ENCODE results near the gene DGKZ.

Gene DGKZ

GRCh38 chr11:46330154-46330553 is 17.1 kb upstream of the DGKZ start:
- DNase-seq (ENCODE audit: low spot score) = no peak

DNA sequence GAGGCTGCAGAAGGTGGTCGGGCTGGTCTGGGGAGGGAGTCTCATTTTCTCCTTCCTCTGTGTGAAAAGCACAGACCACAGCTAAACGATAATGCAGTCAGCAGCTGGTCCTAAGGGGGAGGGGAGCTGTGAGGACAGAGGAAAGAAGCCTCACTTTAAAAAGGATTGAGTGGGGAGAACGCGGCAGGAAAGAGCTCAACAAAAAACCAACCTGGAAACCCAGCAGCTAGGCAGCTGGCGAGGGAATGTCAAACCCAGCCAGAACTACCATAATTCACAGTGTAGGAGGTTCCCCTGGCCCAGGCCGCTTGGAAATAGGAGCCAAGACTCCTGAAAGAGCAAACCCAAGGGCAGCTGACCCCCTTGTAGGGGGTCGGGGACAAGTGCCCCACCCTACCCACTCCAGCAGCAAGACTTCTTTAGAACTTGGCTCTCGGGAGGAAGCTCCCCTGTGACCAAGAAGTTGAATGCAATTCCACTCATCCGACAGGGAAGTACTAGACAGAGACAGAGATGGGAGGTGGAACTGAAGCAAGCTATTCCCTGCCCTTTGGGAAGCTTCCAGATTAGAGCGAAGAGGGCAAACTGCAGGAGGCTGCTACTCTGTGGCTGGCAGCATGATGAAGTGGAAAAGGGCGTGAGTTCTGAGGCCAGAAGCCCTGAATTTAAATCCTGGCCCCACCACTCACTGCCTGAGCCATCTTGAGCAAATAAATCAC is 16.5 kb upstream of the DGKZ start:
- DNase-seq (ENCODE audit: low spot score) = no peak

DNA sequence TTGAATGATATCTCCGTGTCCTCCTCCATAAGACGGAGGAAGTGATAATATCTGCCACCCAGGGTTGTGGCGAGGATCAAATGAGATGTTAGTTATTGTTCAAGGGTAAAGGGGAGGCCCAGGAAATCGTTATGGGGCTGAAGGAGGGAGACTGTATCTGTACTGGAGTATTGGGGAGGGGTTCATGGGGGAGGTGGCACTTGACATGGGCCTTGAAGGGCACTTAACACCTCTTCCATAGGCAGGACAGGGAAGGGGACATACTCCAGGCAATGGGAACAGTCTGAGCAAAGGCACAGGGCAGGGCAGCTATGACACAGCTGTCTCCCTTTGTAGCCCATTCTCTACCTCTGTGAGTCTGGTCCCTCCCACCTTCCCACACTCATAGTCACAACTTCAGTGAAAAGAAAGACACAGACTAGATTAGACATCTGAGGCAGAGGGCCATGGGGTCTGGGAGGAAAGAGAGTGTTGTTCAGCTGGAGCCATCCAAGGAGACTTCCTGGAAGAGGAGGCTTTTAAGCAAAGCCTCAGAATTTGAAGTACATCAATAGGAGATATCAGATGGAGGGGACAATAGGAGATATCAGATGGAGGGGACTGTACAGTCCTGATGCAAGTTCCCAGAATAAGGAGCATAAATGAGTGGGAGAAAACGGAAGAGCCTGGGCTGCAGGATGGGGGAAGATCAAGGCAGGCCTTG is 15.8 kb upstream of the DGKZ start:
- no peak for DNase-seq (ENCODE audit: low spot score)

DNA sequence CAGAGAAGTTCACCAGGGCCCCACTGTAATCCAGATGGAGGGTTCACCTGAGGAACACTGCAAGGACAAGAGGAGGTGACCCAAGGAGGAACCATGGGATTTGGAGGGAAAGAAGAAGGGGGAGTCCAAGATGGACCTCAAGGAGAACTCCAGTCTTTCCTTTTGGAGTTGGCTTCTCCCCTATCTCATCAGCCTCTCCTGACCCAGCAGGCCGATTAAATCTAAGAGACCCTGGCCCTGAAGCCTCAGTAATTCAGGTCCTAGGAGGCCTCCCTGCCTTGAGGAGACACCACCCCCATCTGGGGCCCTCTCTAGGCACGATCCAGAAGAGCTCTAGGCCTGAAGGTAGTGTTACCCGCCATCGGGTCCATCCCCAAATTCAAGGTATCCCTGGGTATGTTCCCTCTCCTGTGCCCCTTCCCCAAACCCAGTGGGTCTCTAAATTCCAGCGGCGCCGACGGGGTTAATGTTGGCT is 15.1 kb upstream of the DGKZ start:
- no peak for DNase-seq (ENCODE audit: low spot score)

GRCh38 chr11:46332568-46333393 is 14.5 kb upstream of the DGKZ start:
- no peak for DNase-seq (ENCODE audit: low spot score)

- DNase-seq (ENCODE audit: low spot score) = no peak
Observed at GRCh38 chr11:46333394-46333947, 13.8 kb upstream of the DGKZ start.

DNA sequence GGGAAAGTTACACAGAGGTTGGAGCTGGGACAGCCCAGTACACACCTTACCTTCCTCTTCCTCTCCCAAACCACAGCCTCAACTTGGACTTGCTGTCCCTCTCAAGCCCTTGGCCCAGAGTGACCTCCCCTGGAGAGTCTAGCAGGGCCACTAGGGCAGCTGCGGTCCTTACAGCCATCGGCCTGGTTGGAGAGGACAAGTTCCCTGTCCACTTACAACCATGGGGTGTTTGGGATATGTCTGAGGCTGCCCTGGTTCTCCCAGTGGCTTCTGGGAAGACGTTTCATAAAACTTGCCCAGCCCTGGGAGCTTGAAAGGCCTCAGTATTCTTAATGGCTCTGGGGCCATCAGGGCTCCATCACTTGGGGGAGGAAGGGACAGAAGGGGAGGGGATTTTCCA is 13.1 kb upstream of the DGKZ start:
- no peak for DNase-seq (ENCODE audit: low spot score)

DNA sequence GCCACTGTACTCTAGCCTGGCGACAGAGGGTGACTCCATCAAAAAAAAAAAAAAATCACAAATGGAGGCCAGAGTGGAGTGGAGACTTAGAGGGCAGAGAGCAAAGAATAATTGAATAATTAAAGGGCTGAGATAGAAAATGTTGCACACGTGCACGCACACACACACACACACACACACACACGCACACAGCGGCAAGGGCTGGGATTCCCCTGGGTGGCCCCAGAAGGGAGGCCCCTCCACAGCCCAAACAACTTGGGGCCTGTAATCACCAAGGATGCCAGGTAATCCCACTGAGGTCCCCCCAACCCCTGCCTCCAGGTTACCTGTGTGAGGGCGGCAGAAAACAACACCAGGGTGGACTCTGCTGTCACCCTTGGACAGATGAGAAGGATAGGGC is 12.0 kb upstream of the DGKZ start:
- no peak for DNase-seq (ENCODE audit: low spot score)

DNA sequence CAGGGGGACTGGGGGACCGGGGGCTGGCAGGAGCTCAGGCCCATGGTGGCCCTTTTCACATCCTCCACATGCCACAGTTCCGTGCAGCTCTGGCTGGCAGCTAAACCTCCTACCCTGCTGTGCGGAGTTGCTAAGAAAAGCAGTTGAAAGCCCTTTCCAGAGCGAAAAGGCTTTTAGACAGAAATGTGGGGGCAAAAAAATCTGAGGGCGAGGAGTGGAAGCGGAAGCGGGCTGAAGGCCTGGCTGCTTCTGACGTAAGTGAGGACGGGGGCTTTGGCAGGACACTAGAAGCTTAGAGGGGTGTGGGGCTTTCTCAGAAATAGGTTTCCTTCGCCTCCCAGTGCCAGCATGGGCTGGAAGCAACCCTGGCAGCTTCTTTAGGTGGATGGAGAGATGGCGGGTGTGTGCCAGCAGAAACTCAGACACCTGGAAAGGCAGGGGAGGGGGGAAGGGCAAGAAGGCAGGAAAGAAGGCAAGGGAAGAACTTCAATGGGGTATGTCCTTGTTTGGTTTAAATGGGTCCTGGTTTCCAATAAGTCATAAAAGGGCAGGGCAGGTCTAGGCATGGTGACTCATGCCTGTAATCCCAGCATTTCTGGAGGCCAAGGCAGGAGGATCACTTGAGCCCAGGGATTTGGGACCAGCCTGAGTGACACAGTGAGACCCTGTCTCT is 11.2 kb upstream of the DGKZ start:
- DNase-seq (ENCODE audit: low spot score) = no peak

- no peak for DNase-seq (ENCODE audit: low spot score)
Observed at GRCh38 chr11:46336563-46337180, 10.6 kb upstream of the DGKZ start.

DNA sequence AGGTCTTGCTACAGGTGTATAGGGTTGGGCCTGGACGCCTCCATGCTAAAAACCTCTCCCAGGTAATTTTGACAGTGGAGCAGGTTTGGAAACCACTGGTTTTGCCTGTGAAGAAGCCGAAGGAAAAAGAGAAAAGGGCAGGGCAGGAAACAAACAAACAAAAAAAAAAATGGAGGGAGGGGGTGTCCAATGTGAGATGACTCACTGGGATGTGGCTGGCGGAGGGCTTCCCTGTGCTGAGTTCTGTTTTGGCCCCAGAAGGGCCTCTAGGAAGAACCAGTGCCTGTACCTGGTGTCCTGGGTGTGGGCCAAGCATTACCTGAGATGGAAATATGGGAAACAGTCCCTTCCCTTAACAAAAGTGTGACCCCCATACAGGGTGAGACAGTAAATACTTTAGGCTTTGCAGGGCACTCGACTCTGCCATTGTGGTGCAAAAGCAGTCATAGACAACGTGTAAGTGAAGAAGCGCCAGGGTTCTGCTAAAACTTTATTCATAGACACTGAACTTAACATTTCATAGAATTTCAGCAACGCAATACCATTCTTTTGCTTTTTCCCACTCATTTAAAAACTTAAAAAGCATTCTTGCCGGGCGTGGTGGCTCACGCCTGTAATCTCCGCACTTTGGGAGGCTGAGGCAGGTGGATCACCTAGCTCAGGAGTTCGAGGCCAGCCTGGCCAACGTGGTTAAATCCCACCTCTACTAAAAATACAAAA is 9.5 kb upstream of the DGKZ start:
- no peak for DNase-seq (ENCODE audit: low spot score)

DNA sequence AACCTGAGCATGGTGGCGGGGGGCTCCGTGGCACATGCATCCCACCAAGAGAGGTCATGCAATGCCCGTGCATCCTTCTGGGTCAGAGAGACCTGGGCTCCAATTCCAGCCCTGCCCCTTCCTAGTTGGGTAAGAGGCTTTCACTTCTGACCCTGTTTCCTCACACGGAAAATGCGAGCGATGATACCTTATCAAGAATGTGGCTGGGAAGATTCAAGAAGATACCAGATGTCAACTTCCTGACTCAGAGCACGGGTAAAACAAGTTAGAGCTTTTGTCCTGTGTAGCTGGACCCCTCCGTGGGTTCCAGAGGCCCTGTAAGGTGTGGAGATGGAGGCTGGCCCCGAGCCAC is 8.7 kb upstream of the DGKZ start:
- DNase-seq (ENCODE audit: low spot score) = no peak

DNA sequence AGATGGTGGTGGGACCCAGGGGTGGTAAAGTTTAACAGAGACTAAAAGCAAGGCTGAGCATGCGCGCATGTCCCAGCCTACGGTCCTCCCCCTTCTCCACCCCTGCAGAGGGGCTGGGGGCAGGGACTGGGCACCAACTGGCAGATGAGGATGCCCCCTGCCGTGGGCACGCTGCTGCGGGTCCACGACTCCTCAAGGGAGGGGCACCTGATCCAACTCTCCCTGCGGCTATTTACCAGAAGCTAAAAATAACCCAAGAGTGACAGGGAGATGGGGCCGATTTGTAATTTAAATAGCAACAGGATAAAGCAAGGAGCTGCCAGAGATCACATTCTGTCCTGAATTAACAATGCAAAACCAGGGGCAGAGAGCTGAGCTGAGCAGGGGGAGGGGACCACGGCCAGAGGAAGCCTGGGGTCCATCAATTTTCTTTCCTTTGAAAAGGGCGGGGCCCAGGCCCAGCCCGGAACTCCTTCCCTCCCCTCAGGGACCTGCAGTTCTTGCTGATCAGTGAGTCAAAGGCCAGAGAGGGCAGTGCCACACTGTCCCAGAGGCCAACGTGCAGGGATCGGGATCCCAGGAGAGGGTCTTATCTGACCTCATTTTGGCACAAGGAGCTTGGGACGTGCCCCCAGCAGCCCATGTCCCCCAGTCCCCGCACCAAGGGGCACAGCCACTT is 8.1 kb upstream of the DGKZ start:
- DNase-seq (ENCODE audit: low spot score) = no peak

GRCh38 chr11:46339816-46340215 is 7.4 kb upstream of the DGKZ start:
- no peak for DNase-seq (ENCODE audit: low spot score)

GRCh38 chr11:46341454-46341853 is 5.8 kb upstream of the DGKZ start:
- DNase-seq (ENCODE audit: low spot score) = no peak

DNA sequence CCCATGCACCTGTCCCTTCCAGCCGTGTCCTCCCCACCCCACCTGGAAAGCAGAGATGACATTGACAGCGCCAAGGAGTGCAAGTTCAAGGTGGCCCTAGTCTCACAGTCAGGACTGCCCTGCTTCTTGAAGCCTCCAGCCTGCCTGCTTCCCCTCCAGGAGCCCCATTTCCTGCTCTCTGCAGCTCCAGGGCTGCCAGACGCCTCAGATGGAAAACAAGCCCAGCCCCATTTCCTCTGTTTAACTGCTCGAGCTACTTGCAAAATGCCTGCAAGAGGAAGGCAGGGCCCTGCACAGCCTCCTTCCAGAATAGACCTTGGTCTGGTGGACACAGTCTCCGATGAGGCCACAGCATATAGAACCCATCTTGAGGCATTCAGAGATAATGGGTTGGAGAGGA is 5.0 kb upstream of the DGKZ start:
- DNase-seq (ENCODE audit: low spot score) = no peak

DNA sequence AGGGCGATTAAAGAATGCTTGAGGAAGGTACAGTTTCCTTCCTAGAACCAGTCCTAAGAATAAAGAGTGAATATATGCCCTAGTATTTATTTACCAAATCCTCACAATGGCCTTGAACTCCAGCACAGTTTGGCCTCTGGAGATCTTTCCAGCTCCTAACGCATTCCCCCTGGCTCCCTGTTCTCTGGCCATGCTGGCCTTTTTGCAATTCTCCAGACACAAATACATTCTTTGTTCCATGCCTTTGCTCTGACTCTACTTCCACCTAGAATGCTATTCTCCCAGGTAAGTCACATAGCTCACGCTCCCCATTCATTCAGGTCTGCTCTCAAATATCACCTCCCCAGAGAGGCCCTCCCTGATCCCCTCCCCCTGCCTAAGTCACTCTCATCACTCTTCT is 3.7 kb upstream of the DGKZ start:
- DNase-seq (ENCODE audit: low spot score) = no peak

DNA sequence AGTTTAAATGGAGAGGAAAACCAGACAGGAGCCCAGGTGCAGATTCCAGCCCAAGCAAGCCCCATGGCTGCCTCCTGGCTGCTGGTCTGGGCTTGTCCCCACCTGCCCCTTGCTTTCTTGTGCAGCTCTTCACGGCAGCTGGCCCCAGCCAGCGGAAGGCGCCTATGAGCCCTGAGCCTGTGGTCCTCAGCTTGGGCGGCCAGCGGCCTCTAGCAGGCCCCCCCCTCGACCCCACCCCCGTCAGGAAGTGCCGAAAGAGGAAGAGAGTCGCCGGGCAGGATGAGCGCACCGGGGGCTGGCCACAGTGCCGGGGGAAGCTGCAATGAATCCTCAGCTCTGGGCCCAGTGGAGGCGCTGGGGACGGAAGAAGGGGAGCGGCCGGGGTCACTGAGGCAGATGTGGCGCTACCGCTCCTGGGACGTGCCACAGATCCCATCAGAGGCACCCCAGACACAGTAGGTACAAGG is 2.1 kb upstream of the DGKZ start:
- no peak for DNase-seq (ENCODE audit: low spot score)

- DNase-seq (ENCODE audit: low spot score) = no peak
Observed at GRCh38 chr11:46345881-46346484, 1.3 kb upstream of the DGKZ start.

Measured in kidney tubule cell (primary cell).